GM19025 (cell line): Measurements from ENCODE around the gene GOLGA1.
"Not testable (repeated sequence)": the region's sequence is repeated elsewhere in the genome, so short reads cannot be mapped to it uniquely, and the experiment has no call there.

Source experiments
- ATAC-seq: cut with Tn5 transposase; IDR thresholded peaks from one replicate; pipeline ENCODE4 v1.9.1; 2021; ENCODE audit warnings: mild to moderate bottlenecking, low read depth, moderate library complexity; ENCODE audit not compliant: unreplicated experiment

Gene GOLGA1

DNA sequence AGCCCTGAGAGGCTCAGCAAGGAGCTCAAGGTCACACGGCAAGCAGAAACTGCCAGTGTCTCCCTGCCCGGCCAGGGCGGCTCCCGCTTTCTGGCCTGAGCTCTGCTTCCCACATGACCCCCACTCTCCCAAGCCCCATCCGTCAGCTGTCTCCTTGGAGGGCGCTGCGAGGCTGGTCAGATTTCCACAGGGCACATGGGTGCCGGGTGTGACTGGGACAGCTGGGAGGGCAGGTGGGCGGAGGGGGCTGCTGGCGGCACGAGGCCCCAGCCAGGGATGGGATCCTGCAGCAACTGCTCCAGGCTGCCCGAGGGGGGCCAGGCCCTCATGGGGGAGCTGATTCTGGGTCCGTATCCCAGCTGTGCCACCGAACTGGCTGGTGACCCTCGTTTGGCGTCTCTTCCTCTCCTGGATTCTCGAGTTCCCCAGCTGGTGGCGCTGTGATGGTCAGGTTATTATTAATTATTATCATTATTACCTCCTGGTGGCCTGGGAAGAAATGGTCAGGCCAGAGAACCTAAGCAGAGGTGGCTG is 100.5 kb downstream of the GOLGA1 start:
- ATAC-seq, result no peak

DNA sequence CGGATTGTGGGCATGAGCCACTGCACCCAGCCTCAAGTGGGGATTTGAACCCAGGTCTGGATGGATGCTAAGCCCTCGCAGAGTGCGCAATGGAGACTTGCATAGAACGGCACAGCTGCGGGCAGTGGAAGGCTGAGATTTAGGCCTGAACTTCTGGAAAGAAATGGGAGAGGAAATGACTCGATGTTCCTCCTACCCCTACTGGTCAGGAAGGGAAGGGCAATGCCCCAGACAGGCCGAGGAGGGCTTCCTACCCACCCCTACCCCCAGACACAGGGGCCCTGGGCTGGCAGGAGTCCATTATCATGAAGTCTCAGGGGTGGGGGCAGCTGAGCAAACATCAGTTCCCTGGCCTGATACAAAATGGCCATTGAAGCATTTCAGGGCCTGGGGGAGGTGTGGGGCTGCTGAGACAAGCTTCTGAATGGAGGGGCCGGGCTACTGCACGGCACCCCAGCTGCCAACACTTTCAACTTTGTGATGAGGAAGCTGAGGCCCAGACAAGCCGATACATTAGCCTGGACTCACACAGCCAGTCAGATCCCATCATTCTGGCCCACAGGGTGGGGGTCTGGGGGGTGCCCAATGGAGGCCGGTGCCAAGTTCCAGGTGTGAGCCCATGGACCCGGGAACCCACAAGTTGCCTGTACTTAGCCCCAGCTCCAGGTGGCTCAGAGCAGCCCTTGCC is 101.1 kb downstream of the GOLGA1 start:
- no peak for ATAC-seq

DNA sequence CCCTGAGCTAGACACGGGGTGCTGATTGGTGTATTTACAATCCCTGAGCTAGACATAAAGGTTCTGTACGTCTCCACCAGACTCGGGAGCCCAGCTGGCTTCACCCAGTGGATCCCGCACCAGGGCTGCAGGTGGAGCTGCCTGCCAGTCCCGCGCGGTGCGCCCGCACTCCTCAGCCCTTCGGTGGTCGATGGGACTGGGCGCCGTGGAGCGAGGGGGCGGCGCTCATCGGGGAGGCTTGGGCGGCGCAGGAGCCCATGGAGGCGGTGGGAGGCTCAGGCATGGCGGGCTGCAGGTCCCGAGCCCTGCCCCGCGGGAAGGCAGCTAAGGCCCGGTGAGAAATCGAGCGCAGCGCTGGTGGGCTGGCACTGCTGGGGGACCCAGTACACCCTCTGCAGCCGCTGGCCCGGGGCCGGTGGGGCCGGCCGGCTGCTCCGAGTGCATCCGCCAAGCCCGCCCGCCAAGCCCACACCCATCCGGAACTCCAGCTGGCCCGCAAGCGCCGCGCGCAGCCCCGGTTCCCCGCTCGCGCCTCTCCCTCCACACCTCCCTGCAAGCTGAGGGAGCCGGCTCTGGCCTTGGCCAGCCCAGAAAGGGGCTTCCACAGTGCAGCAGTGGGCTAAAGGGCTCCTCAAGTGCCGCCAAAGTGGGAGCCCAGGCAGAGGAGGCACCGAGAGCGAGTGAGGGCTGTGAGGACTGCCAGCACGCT is 102.2 kb downstream of the GOLGA1 start:
- not testable (repeated sequence) for ATAC-seq

DNA sequence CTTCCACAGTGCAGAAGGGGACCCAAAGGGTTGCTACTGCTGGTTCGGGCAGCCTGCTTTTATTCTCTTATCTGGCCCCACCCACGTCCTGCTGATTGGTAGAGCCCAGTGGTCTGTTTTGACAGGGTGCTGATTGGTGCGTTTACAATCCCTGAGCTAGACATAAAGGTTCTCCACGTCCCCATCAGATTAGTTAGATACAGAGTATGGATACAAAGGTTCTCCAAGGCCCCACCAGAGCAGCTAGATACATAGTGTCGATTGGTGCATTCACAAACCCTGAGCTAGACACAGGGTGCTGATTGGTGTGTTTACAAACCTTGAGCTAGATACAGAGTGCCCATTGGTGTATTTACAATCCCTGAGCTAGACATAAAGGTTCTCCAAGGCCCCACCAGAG is 102.8 kb downstream of the GOLGA1 start:
- ATAC-seq, result not testable (repeated sequence)

DNA sequence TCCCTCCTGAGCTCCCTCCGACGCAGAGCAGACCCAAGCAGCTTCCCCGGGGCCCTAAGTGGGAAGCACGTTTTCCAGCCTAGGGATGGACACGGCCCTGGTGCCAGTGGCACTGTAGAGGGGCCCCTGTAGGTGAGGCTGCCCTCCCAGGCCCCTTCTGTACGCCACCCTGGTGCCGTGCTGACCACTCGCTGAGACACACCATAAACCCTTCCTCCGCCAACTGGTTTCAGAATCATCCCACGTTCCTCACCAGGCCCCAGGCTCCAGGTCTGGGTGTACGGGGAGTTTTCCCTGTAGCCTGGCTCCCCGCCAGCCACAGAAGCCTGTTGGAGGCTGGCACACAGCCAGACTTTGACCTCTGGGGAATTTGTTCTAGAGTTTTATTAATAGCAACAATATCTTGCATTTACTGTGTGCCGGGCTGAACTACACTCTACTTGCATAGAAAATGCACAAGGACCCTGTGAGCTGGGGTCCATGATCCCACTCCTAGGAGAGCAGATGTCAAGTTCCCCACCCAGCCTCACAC is 105.8 kb downstream of the GOLGA1 start:
- no peak for ATAC-seq

DNA sequence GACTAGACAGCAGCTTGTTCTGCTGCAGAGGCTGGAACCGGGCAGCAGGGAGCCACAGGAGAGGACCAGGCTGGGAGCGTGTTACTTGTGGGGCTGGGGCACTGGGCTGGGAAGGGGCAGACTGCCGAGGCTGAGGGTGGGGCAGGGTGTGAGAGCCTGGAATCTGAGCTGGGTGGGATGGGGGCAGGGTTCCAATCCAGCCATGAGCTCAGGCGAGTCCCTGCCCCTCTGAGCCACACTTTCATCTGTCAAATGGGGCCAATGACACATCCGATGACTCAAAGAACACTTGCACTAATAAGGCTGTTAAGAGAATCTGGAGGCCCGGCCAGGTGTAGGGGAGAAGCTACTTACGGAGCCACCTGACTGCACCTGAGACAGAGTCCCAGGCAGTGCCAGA is 106.3 kb downstream of the GOLGA1 start:
- ATAC-seq, result no peak

DNA sequence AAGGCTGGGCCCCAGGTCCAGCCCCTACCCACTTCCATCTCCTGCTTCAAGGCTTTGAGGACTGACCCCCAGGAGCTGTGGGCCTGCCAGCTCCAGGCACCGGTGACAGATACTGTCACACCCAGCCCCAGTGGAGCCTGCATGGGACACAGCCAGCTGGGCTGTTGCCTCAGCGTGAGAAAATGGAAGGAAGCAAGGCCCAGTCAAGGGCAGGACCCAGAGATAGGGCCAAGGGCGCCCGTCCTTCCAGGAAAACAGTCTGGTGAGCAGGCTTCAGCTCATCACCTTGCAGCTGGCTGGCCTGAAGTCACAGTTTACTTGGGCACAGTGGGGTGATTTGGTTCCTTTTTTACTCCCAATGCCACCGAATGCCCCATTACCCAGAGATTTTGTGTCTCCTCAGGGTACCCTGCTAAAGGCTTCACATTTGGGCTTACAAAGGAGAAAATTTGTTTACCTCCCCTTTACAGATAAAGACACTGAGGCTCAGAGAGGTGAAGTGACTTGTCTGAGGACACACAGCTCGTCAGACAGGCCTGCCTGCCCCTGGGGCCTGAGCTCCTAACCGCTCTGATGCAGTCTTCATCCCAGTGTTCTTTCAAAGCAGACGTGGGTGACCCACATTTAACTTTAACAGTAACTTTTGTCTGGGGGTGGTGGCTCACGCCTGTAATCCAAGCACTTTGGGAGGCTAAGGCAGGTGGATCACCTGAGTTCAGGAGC is 109.1 kb downstream of the GOLGA1 start:
- ATAC-seq, result no peak

DNA sequence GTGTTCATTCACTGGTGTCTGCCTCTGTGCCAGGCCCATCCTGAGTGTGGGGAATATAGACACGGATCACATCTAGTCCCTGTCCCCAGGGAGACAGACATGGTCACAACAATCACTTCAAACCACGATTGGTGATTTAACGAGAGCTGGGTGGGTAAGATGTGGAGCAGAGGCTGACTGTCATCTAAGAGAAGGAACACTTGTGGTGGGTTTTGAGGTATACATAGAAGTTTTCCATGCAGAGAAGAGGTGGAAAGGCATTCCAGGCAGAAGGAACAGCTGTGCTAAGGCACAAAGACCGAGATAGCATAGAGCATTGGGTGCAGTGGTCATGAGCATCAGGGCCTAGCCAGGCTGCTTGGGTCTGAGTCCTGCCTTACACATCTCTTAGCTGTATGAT is 110.3 kb downstream of the GOLGA1 start:
- no peak for ATAC-seq

DNA sequence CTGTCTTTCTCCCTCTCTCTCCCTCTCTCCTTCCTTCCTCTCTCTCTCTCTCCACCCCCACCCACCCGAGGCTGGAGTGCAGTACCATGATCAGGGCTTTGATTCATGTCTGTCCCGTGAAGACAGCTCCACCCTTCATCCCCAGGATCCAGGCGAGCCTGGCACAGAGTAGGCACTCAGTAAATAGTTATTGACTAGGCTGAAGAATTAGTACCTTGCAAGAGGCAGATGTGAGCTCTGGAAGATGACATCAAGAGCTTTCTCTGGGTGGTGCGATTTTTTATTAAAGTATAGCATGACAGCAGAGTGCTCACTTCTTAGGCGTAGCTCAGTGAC is 111.6 kb downstream of the GOLGA1 start:
- no peak for ATAC-seq

DNA sequence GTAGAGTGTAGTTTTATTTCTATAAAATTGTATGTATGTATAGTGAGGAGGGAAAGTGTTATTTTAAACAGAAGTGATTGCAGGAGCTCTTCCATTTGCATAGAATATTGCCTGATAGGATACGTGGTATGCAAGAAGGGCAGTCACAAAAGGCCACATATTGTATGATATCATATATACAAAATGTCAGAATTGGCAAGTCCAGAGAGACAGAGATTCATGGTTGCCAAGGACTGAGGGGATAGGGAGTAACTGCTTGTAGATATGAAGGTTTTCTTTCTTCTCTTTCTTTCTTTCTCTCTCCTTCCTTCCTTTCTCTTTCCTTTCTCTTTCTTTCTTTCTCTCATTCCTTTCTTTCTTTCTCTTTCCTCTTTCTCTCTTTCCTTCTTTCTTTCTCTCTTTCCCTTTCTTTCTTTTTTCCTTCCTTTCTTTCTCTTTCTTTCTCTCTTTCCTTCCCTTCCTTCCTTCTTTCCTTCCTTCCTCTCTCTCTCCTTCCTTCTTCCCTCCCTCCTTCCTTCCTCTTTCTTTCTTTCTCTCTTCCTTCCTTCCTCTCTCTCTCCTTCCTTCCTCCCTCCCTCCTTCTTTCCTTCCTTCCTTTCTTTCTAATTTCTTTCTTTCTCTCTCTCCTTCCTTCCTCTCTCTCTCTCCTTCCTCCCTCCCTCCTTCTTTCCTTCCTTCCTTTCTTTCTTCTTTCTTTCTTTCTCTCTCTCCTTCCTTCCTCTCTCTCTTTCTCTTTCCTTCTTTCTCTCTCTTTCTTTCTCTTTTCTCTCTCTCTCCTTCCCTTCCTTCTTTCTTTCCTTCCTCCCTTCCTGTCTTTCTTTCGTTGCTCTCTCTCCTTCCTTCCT is 112.2 kb downstream of the GOLGA1 start:
- ATAC-seq, result no peak
